MCF 10A (cell line): ENCODE data around the gene LACC1. TPM values are rescaled to one million over a fixed set of nuclear protein-coding genes. Genes with fewer than 3 reads are reported as not detected.

Experiments
- BruUV-seq: library from RNA; stranded (reverse); fragments of 400-500 nt; replicated peaks from 2 replicates; lab custom pipeline; 2021; lab: Mats Ljungman, UMichigan
- CTCF ChIA-PET: fragments of 300-600 bp; sonication (Branson Sonifier 250); formaldehyde crosslinking; extraction: SDS; loops from one replicate; lab custom pipeline; 2021; ENCODE audit warnings: antibody characterized with exemption, inconsistent platforms; lab: Yijun Ruan, JAX
- POLR2A ChIA-PET: fragments of 300-600, 350-650 bp; sonication (Branson Sonifier 250); formaldehyde crosslinking; extraction: SDS; loops from one replicate; lab custom pipeline; 2020; ENCODE audit warnings: antibody characterized with exemption, inconsistent platforms; lab: Yijun Ruan, JAX
- DNase-seq: peaks from one replicate; pipeline ENCODE4 v3.0.0-alpha.2; 2018; ENCODE audit not compliant: unreplicated experiment
- H3K27ac Mint-ChIP-seq: one replicate; pipeline ENCODE4 v1.8.0; 2022; ENCODE audit warnings: mild to moderate bottlenecking, low read depth, mixed read lengths; ENCODE audit not compliant: unreplicated experiment
- H3K27me3 Mint-ChIP-seq: one replicate; pipeline ENCODE4 v1.8.0; 2022; ENCODE audit warnings: mixed read lengths; ENCODE audit not compliant: insufficient read depth, unreplicated experiment
- H3K36me3 Mint-ChIP-seq: one replicate; pipeline ENCODE4 v1.8.0; 2022; ENCODE audit warnings: mild to moderate bottlenecking, moderate library complexity, mixed read lengths; ENCODE audit not compliant: insufficient read depth, unreplicated experiment
- H3K4me1 Mint-ChIP-seq: one replicate; pipeline ENCODE4 v1.8.0; 2022; ENCODE audit warnings: mixed read lengths; ENCODE audit not compliant: insufficient read depth, unreplicated experiment
- H3K4me3 Mint-ChIP-seq: one replicate; pipeline ENCODE4 v1.8.0; 2022; ENCODE audit warnings: mild to moderate bottlenecking, moderate library complexity, mixed read lengths; ENCODE audit not compliant: unreplicated experiment
- H3K9me3 Mint-ChIP-seq: one replicate; pipeline ENCODE4 v1.8.0; 2022; ENCODE audit warnings: mixed read lengths; ENCODE audit not compliant: unreplicated experiment
- intact Hi-C: fragments of 100-400 bp; cut with micrococcal nuclease; formaldehyde crosslinking; loops from 2 replicates; pipeline ENCODE4 v1.14.1; 2022
- total RNA-seq: library from RNA; stranded (reverse); gene quantifications from 2 replicates; pipeline ENCODE4 v1.2.3, GENCODE V29; 2022
- TF ChIP-seq, protein P1 (sequence below): fragments of 200-600 bp; IDR thresholded peaks from one replicate; pipeline ENCODE4 v1.8.0; 2022; ENCODE audit warnings: antibody characterized with exemption, mild to moderate bottlenecking; ENCODE audit not compliant: unreplicated experiment

Gene LACC1
- total RNA-seq, 1 experiment from 2014 or later = 11.7 TPM

DNA sequence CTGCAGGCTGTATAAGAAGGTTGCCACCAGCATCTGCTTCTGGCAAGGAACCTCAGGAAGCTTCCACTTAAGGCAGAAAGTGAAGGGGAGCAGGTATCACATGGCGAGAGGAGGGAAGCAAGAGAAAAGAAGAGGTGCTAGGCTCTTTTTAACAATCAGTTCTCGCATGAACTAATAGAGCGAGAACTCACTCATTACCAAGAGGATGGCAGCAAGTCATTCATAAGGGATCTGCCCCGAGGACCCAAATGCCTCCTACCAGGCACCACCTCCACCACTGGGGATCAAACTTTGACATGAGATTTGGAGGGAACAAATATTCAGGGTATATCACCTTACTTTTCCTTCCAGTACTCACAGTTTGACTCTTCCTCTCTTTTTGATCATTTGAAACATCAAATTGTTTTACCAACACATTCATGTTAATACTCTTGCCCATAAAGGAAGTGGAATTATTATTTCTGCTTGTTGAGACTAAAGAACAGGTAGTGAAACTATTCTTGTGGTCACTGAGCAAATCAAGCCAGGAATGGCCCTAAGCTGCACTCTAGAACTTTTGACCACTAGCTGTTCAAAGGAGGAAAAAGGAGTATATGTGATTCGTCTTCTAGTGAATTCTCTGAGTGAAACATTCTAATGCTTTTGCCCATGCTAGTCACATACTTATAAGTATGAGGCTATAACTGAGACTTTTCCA, 45.0 kb downstream of the LACC1 start:
- Mint-ChIP-seq H3K9me3 (no peaks in the 10 kb centered on the region), H3K27me3 (no peaks in the 10 kb centered on the region), H3K36me3 (no peaks in the 10 kb centered on the region), H3K4me3 (no peak overlapping the region), H3K27ac (no peak overlapping the region), H3K4me1 (no peaks in the 10 kb centered on the region)
- intact Hi-C loops = loop anchor here (10.0 kb wide), 1 partner anchor 100 kb away; no protein-coding TSS in a partner anchor
- no TSS peak for BruUV-seq
- TF ChIP-seq, protein P1, sequence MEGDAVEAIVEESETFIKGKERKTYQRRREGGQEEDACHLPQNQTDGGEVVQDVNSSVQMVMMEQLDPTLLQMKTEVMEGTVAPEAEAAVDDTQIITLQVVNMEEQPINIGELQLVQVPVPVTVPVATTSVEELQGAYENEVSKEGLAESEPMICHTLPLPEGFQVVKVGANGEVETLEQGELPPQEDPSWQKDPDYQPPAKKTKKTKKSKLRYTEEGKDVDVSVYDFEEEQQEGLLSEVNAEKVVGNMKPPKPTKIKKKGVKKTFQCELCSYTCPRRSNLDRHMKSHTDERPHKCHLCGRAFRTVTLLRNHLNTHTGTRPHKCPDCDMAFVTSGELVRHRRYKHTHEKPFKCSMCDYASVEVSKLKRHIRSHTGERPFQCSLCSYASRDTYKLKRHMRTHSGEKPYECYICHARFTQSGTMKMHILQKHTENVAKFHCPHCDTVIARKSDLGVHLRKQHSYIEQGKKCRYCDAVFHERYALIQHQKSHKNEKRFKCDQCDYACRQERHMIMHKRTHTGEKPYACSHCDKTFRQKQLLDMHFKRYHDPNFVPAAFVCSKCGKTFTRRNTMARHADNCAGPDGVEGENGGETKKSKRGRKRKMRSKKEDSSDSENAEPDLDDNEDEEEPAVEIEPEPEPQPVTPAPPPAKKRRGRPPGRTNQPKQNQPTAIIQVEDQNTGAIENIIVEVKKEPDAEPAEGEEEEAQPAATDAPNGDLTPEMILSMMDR = no peak
- CTCF ChIA-PET = no interaction called here
- POLR2A ChIA-PET = no interaction called here
- no peak for DNase-seq

DNA sequence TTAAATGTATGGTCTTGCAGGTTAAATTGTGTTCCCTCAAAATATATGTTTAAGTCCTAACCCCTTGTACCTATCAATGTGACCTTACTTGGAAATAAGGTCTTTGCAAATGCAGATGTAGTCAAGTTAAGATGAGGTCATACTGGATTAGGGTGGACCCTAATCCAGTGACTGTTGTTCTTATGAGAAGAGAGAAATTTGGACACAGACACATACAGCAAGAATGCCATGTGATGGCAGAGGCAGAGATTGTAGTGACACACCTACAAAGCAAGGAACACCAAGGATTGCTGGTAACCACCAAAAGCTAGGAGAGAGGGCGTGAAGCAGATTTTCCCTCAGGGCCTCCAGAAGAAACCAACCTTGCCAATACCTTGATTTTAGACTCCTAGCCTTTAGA, 50.2 kb downstream of the LACC1 start:
- Mint-ChIP-seq H3K4me1 (no peaks in the 10 kb centered on the region), H3K9me3 (no peaks in the 10 kb centered on the region), H3K4me3 (no peak overlapping the region), H3K27ac (no peak overlapping the region), H3K36me3 (no peaks in the 10 kb centered on the region), H3K27me3 (no peaks in the 10 kb centered on the region)
- ChIA-PET POLR2A (interaction anchor here (0.5 kb wide), 1 partner anchor 1670 kb away, joined by 3 read pairs; no protein-coding TSS in a partner anchor), CTCF (no interaction called here)
- BruUV-seq = no TSS peak
- intact Hi-C loops = loop anchor here (10.0 kb wide), 1 partner anchor 95 kb away; no protein-coding TSS in a partner anchor
- TF ChIP-seq, protein P1 = no peak
- no peak for DNase-seq

DNA sequence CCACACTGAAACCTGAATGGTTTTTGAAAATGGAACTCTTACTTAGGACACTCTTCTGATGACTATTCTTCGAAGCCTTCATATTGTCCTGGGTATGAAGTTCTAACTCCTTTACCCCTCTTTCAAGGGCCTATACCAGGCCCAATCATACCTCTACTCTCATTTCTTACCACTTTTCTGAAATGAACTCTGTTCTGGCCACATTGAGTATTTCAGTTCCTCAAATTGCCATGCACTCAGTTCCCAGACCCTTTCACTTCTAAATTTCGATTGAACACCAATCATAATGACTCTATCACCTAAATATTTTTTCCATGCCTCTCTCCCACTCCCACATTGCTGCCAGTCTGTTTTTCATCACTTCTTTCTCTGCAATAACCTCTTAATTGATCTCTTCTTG, 53.7 kb downstream of the LACC1 start:
- no peaks in the 10 kb centered on the region for H3K27me3 Mint-ChIP-seq
- no peaks in the 10 kb centered on the region for H3K9me3 Mint-ChIP-seq
- BruUV-seq = no TSS peak
- intact Hi-C loops = no loop called here
- ChIA-PET CTCF (no interaction called here), POLR2A (no interaction called here)
- peaks cover 5% of the 10 kb centered on the region for H3K4me1 Mint-ChIP-seq
- no peak overlapping the region for H3K27ac Mint-ChIP-seq
- no peak overlapping the region for H3K4me3 Mint-ChIP-seq
- TF ChIP-seq, protein P1 = no peak
- H3K36me3 Mint-ChIP-seq = no peaks in the 10 kb centered on the region
- no peak for DNase-seq

DNA sequence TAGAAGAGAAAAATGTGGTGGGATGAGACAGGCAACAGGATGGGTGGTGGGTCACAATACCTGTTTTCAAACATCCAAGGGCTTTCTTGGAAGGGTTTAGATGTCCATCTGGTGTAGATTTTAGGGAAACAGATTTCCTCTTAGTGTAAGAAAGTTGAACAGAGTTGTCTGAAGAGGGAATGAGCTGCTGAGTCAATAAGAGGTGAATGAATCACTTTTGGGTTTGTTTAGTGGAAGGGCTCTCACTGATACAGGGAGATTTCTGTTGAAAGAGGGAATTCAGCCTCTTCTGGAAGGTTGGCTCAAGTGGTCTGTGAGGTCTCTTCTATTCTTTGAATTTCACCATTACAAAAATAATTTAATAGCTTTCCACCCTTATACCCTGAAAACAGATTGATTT, 54.6 kb downstream of the LACC1 start:
- no peak overlapping the region for H3K4me3 Mint-ChIP-seq
- intact Hi-C loops = no loop called here
- BruUV-seq = no TSS peak
- ChIA-PET POLR2A (no interaction called here), CTCF (no interaction called here)
- H3K9me3 Mint-ChIP-seq = no peaks in the 10 kb centered on the region
- peaks cover 5% of the 10 kb centered on the region for H3K4me1 Mint-ChIP-seq
- TF ChIP-seq, protein P1 = no peak
- H3K27ac Mint-ChIP-seq = no peak overlapping the region
- no peaks in the 10 kb centered on the region for H3K27me3 Mint-ChIP-seq
- DNase-seq = no peak
- H3K36me3 Mint-ChIP-seq = no peaks in the 10 kb centered on the region
